ENCODE results near the gene PRM1. TPM values are rescaled to one million over a fixed set of nuclear protein-coding genes. Genes with fewer than 3 reads are reported as not detected.

Gene PRM1
- polyA plus RNA-seq, 2 of the 4 experiments (the other 2 are of a cell fraction): not detected

DNA sequence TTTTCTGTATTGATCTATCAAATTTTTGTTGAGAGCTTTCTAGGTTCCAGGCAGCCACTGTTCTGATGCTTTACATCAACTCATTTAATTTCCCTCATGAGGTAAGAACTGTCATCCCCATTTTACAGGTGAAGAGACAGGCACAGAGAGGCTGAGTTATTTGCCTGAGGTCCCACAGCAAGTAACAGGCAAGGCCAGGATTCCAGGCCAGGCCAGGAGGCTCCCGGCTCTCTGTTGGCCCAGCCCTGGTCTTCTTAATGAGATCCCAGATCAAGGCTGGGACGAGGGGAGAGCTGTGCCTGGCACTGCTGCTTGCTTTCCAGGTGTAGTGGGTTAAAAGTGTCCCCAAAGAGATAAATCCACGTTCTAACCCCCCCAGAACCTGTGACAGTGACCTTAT lies 41.7 kb upstream of the PRM1 start:
- Histone ChIP-seq H3K4me2 (no peak overlapping the region), H3K4me3 (no peak overlapping the region), H3K4me1 (peaks cover 8% of the 10 kb centered on the region), H3K27ac (no peak overlapping the region), H3K9me3 (no peaks in the 10 kb centered on the region)
- FAIRE-seq (no peak), ATAC-seq (no peak), DNase-seq (ENCODE audit: low read depth in 1 of 2, low spot score in 1 of 2) (no peak)
- POLR2A ChIA-PET: interaction anchor here (0.7 to 1.3 kb wide), 2 partner anchors 18 to 67 kb away, joined by 3 to 5 read pairs; partner anchors contain the start of gene SOCS1
- CTCF ChIA-PET: no interaction called here
- TF ChIP-seq FOSL2 (IDR thresholded peaks at IDR 0.05): no peak
- no peak for TF ChIP-seq FOSL2 (CRISPR knock-in tag; IDR thresholded peaks at IDR 0.05)
- no peak for TF ChIP-seq POLR2A (IDR thresholded peaks at IDR 0.05; ENCODE audit: low read length)
- TF ChIP-seq RNF2 (IDR thresholded peaks at IDR 0.05; ENCODE audit: borderline replicate concordance, low read depth): no peak
- no peak for TF ChIP-seq JUNB (IDR thresholded peaks at IDR 0.05)
- TF ChIP-seq ZNF302 (CRISPR knock-in tag; IDR thresholded peaks at IDR 0.05): no peak
- no peak for TF ChIP-seq HOXB5 (CRISPR knock-in tag; IDR thresholded peaks at IDR 0.05)
- TF ChIP-seq E2F6 (IDR thresholded peaks at IDR 0.05; ENCODE audit: borderline replicate concordance, low read depth): no peak
- 59% methylated on average over 3 of the region's 3 CpGs for WGBS (ENCODE audit: missing lambda C conversion rate)

- ChIA-PET CTCF (no interaction called here), POLR2A (no interaction called here)
- no peak overlapping the region for H3K4me3 ChIP-seq
- TF ChIP-seq PHF8 (IDR thresholded peaks at IDR 0.05; ENCODE audit: borderline replicate concordance, low read depth): no peak
- TF ChIP-seq ELK1 (IDR thresholded peaks at IDR 0.05; ENCODE audit: low read depth, low read length): no peak
- TF ChIP-seq ZFP36 (IDR thresholded peaks at IDR 0.05; ENCODE audit: borderline replicate concordance, partially characterized antibody): no peak
- TF ChIP-seq USF2 (IDR thresholded peaks at IDR 0.05): no peak
- FAIRE-seq (peak; percentile 23), ATAC-seq (no peak), DNase-seq (ENCODE audit: low read depth in 1 of 2, low spot score in 1 of 2) (no peak)
- H3K4me2 ChIP-seq: no peak overlapping the region
- peaks cover 5% of the 10 kb centered on the region; the same call in 1 of the 3 replicates for H3K4me1 ChIP-seq
- no peaks in the 10 kb centered on the region for H3K9me3 ChIP-seq
- 72% methylated on average over 5 of the region's 5 CpGs for WGBS (ENCODE audit: missing lambda C conversion rate)
- no peak overlapping the region for H3K27ac ChIP-seq
Observed at GRCh38 chr16:11321662-11322061, 40.5 kb upstream of the PRM1 start.

GRCh38 chr16:11320170-11320569 lies 39.0 kb upstream of the PRM1 start:
- Histone ChIP-seq H3K9me3 (no peaks in the 10 kb centered on the region), H3K4me3 (no peak overlapping the region), H3K27ac (peak overlapping the region in 1 of 2 experiments; percentile 54; a peak in 1 of 6 replicates), H3K4me1 (peaks cover 9% of the 10 kb centered on the region; the same call in 1 of the 3 replicates), H3K4me2 (no peak overlapping the region)
- FAIRE-seq: no peak
- no peak for TF ChIP-seq KDM5A (IDR thresholded peaks at IDR 0.05)
- no peak for TF ChIP-seq FOSL2 (IDR thresholded peaks at IDR 0.05)
- TF ChIP-seq FOSL2 (CRISPR knock-in tag; IDR thresholded peaks at IDR 0.05): no peak
- TF ChIP-seq HES2 (IDR thresholded peaks at IDR 0.05): no peak
- TF ChIP-seq HMGXB4 (CRISPR knock-in tag; IDR thresholded peaks at IDR 0.05; ENCODE audit: borderline replicate concordance): no peak
- TF ChIP-seq ZFP36 (IDR thresholded peaks at IDR 0.05; ENCODE audit: borderline replicate concordance, partially characterized antibody): no peak
- no peak for TF ChIP-seq SREBF2 (IDR thresholded peaks at IDR 0.05)
- no peak for DNase-seq (ENCODE audit: low read depth in 1 of 2, low spot score in 1 of 2)
- WGBS (ENCODE audit: missing lambda C conversion rate): 72% methylated on average over 10 of the region's 10 CpGs
- POLR2A ChIA-PET: interaction anchor here (0.8 kb wide), 1 partner anchor 65 kb away, joined by 3 read pairs; the partner anchor contains the start of gene SOCS1
- no peak for ATAC-seq
- CTCF ChIA-PET: interaction anchor here (0.8 to 1.5 kb wide), 3 partner anchors 8 to 62 kb away, joined by 3 read pairs; no protein-coding TSS in a partner anchor
